IPS DF 6.9 (cell line): ENCODE measurements around the gene ANO9.
"Not testable (repeated sequence)": the region's sequence is repeated elsewhere in the genome, so short reads cannot be mapped to it uniquely, and the experiment has no call there.

Experiments used
- DNase-seq: peaks from one replicate; pipeline ENCODE4 v3.0.0-alpha.2; 2013; ENCODE audit warnings: low read depth, low spot score
- H3K27ac ChIP-seq: one replicate; pipeline ENCODE4 v1.5.1; 2013; ENCODE audit warnings: low read length, control low read depth
- H3K27me3 ChIP-seq: 2 replicates; pipeline ENCODE4 v1.6.1; 2013; ENCODE audit warnings: mild to moderate bottlenecking, low read length; ENCODE audit not compliant: control insufficient read depth, insufficient read depth
- H3K36me3 ChIP-seq: 2 replicates; pipeline ENCODE4 v1.6.1; 2013; ENCODE audit warnings: low read length; ENCODE audit not compliant: control insufficient read depth, insufficient read depth
- H3K4me1 ChIP-seq: 2 replicates; pipeline ENCODE4 v1.6.1; 2013; ENCODE audit warnings: low read length; ENCODE audit not compliant: control insufficient read depth, insufficient read depth
- H3K4me3 ChIP-seq: 2 replicates; pipeline ENCODE4 v1.5.1; 2013; ENCODE audit warnings: mild to moderate bottlenecking, low read length
- H3K9me3 ChIP-seq: 2 replicates; pipeline ENCODE4 v1.6.1; 2013; ENCODE audit warnings: low read length, inconsistent platforms; ENCODE audit not compliant: control insufficient read depth, insufficient read depth
- WGBS: extraction: QIAGEN DNeasy Blood & Tissue Kit; methylation state at CpG from one replicate; pipeline ENCODE4 v1.1.7; 2013; ENCODE audit warnings: mixed read lengths, missing lambda C conversion rate; ENCODE audit not compliant: insufficient read length, insufficient coverage; 5-methylcytosine and 5-hydroxymethylcytosine counted together

The ANO9 gene

DNA sequence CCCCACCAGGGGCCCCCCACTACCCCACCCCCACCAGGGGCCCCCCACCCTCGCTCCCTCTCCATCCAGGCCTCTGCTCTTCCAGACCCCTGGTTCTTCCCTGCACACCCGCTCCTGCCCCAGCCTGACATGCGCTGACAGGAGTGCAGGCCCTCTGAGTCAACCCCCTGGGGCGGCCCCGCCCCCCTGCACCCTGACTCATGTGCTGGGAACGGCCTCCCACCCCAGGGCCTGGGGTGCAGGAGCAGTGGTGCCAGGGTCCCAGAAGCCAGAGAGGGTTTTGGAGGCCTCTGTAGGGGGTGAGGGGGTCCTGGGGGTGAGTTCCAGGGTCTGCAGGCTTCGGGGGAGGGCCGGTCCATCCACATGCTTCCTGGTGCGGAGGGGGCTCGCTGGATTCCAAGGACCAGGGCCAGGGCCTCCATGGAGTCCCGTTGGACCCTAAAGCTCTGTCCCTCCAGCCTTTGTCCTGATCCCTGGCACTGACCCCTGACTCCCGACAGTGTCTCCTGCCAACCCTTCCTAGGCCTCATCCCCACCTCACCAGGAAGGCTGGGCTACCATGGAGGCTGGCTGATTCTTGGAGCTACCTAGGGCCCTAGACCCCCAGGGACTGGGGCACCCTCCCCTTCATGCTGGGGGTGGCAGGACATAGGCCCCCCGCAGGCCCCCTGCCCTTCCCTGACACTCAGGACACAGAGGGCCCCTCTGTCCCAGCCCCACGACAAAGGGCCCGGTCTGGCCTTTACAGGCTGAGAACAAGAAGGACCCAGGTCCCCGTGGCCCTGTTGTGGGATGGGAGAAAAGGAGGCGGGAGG, 48.4 kb downstream of the ANO9 start:
- WGBS, result no CpG with 5 or more reads among the region's 17 CpGs
- peaks cover 6% of the 10 kb centered on the region; the same call in 1 of the 2 replicates for H3K36me3 ChIP-seq

DNA sequence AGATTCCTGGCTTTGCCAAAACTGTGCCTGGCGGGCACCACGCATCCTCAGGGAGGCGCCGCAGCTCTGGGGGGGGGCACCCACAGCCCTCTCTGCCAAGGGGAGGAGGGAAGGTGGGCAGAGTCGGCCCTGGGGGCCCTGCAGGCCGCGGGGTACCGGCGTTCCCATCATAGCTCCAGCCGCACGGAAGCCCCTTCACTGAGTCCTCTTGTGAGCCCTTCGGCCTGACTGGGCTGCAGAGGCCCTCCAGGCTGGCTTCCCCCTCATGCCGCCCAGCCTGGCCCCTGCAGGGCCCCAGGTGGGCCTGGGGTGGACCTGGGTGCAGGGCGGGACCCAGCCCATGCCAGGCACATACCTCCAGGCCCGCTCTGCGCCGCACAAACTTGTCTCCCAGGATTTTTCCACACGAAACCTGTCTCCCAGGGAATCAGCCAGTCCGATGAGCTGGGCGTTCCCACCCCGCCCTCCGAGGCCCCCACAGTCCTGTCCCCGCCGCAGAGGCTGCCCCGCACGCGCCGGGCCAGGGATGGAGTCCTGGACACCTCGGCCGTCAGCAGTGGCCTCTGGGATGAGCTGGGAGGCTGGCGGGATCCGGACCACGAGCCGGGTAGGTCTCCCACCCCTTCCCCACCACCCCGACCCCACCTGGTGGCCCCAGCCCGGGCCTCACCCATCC, 49.6 kb downstream of the ANO9 start:
- no peaks in the 10 kb centered on the region for H3K36me3 ChIP-seq
- H3K4me3 ChIP-seq, result no peak overlapping the region; the same call in 1 of the 2 replicates
- no CpG with 5 or more reads among the region's 36 CpGs for WGBS
- H3K27me3 ChIP-seq, result no peaks in the 10 kb centered on the region
- no peaks in the 10 kb centered on the region for H3K9me3 ChIP-seq
- H3K27ac ChIP-seq, result no peak overlapping the region
- DNase-seq, result no peak
- H3K4me1 ChIP-seq, result peaks cover 4% of the 10 kb centered on the region

More for the DNA sequence above, 48.4 kb downstream of the ANO9 start:
- Histone ChIP-seq H3K27me3 (no peaks in the 10 kb centered on the region), H3K4me3 (no peak overlapping the region; the same call in 1 of the 2 replicates), H3K27ac (no peak overlapping the region), H3K9me3 (no peaks in the 10 kb centered on the region), H3K4me1 (peaks cover 4% of the 10 kb centered on the region)
- DNase-seq, result no peak

GRCh38 chr11:391117-392017, 50.4 kb downstream of the ANO9 start:
- DNase-seq, result no peak
- no peak overlapping the region for H3K27ac ChIP-seq
- H3K9me3 ChIP-seq, result no peaks in the 10 kb centered on the region
- no CpG with 5 or more reads among the region's 38 CpGs for WGBS
- no peak overlapping the region; the same call in 1 of the 2 replicates for H3K4me3 ChIP-seq
- no peaks in the 10 kb centered on the region for H3K27me3 ChIP-seq
- H3K36me3 ChIP-seq, result no peaks in the 10 kb centered on the region
- peaks cover 4% of the 10 kb centered on the region for H3K4me1 ChIP-seq

DNA sequence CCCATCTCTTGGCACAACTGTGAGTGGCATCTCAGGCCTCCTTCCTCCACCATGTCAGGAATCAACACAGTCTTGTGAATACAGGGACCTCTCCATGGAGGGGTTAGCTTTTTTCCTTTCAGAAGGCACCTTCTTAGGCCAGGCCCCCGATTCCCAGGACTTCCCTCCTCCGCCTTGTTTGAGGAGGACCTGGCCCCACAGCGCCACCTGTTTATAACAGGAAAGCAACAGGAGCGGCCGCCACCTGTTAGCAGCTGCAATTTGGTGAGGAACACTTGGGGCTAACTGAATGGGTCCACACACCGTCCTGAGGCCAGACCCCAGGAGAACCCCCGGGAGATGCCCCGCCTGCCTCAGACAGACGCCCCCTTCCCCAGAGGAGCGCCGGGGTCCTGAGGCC, 51.6 kb downstream of the ANO9 start:
- H3K27me3 ChIP-seq, result no peaks in the 10 kb centered on the region
- H3K36me3 ChIP-seq, result no peaks in the 10 kb centered on the region
- peaks cover 4% of the 10 kb centered on the region for H3K4me1 ChIP-seq
- H3K9me3 ChIP-seq, result no peaks in the 10 kb centered on the region
- DNase-seq, result no peak
- WGBS, result no CpG with 5 or more reads among the region's 11 CpGs
- no peak overlapping the region for H3K27ac ChIP-seq
- no peak overlapping the region for H3K4me3 ChIP-seq

GRCh38 chr11:389369-389768, 52.4 kb downstream of the ANO9 start:
- not testable (repeated sequence) for H3K4me1 ChIP-seq, H3K27me3 ChIP-seq, DNase-seq, H3K36me3 ChIP-seq, H3K27ac ChIP-seq, H3K9me3 ChIP-seq, H3K4me3 ChIP-seq
- no CpG with 5 or more reads among the region's 17 CpGs for WGBS

DNA sequence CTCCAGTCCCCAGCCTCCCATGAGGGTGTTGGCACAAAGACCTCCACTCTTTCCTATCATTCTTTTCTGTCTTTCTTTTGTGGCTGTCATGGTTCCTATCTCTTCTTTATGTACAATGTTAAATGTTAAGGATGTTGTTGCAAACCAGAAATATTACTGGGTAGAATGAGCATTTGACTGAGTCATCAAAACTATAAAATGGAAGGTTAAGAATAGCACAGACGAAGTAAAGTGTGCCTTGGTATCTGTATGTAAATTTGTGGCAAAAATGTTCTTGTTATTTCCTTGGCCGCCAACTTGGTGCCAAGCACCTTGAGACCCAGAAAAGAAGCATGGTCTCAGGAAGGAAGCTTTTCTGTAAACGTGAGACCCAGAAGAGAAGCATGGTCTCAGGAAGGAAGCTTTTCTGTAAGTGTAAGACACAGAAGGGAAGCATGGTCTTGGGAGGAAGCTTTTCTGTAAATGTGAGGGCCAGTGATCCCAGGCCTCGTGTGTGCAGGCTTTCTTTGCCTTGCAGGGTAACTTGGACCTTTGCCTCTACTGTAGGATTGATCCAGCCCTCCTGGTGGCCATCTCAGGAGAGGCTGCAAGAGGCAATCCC, 54.5 kb downstream of the ANO9 start:
- Histone ChIP-seq H3K9me3 (no peaks in the 10 kb centered on the region), H3K4me3 (no peak overlapping the region), H3K27me3 (no peaks in the 10 kb centered on the region), H3K27ac (no peak overlapping the region), H3K36me3 (no peaks in the 10 kb centered on the region), H3K4me1 (no peaks in the 10 kb centered on the region)
- DNase-seq, result no peak
- WGBS, result no CpG with 5 or more reads among the region's 4 CpGs

- Histone ChIP-seq H3K27ac (no peak overlapping the region), H3K9me3 (no peaks in the 10 kb centered on the region), H3K36me3 (no peaks in the 10 kb centered on the region), H3K4me3 (no peak overlapping the region), H3K27me3 (no peaks in the 10 kb centered on the region), H3K4me1 (no peaks in the 10 kb centered on the region)
- no CpG with 5 or more reads among the region's 6 CpGs for WGBS
- no peak for DNase-seq
Measured at GRCh38 chr11:386483-386882, 55.3 kb downstream of the ANO9 start.

- no CpG with 5 or more reads among the region's 19 CpGs for WGBS
- H3K27ac ChIP-seq, result no peak overlapping the region
- H3K27me3 ChIP-seq, result no peaks in the 10 kb centered on the region
- H3K4me1 ChIP-seq, result no peaks in the 10 kb centered on the region
- H3K36me3 ChIP-seq, result no peaks in the 10 kb centered on the region
- H3K4me3 ChIP-seq, result no peak overlapping the region
- H3K9me3 ChIP-seq, result no peaks in the 10 kb centered on the region
- no peak for DNase-seq
Measured at GRCh38 chr11:385594-386351, 56.0 kb downstream of the ANO9 start.

- H3K36me3 ChIP-seq, result peaks cover 9% of the 10 kb centered on the region; the same call in 1 of the 2 replicates
- no peaks in the 10 kb centered on the region for H3K4me1 ChIP-seq
- no peaks in the 10 kb centered on the region for H3K27me3 ChIP-seq
- no peak overlapping the region for H3K27ac ChIP-seq
- H3K4me3 ChIP-seq, result no peak overlapping the region
- WGBS, result no CpG with 5 or more reads among the region's 16 CpGs
- no peaks in the 10 kb centered on the region for H3K9me3 ChIP-seq
- DNase-seq, result no peak
Measured at GRCh38 chr11:384511-384910, 57.3 kb downstream of the ANO9 start.
